Activated T-helper 1 cell treated with Interleukin-2 at 50 U/mL for 16 hours (primary cell): ENCODE data around the gene NRXN3.
"Not testable (repeated sequence)": the region's sequence is repeated elsewhere in the genome, so short reads cannot be mapped to it uniquely, and the experiment has no call there.

ENCODE experiments used
- DNase-seq: peaks from one replicate; pipeline ENCODE4 v3.0.0-alpha.2; 2020; ENCODE audit warnings: low read depth

The NRXN3 gene

DNA sequence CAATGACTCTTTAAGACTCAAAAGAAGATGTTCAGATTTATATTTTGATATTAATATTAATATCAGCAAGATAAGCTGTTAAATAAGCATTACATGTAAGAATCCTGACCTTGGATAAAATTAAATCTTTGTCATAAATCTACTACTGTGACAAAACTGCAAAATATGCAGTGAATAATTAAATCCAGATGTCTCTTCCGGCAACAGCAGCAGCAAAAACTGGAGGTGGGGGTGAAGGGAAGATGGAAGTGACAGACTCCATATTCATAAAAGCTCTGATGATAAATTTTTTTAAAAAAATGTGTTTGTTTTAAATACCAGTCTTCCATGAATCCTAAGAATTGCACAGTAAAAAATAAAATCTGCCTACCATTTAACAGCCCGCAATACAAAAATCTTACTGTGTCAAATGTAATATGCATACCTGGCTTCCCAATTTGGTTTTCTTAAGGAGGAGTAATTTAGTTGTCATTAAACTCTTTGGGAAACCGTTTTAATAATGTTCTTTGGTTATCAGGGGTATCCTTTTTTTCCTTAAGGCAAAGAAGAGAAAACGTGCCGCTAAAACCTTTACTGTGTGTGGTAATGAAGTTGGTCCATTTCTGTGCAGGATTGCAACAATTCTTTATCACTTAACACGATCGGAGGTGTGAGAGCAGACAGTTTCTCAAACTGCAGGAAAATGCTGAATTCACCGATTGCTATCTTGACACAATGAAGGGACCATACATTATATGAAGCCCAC, 1562.9 kb downstream of the NRXN3 start:
- DNase-seq: no peak

GRCh38 chr14:79734151-79734550, 1564.0 kb downstream of the NRXN3 start:
- no peak for DNase-seq

DNA sequence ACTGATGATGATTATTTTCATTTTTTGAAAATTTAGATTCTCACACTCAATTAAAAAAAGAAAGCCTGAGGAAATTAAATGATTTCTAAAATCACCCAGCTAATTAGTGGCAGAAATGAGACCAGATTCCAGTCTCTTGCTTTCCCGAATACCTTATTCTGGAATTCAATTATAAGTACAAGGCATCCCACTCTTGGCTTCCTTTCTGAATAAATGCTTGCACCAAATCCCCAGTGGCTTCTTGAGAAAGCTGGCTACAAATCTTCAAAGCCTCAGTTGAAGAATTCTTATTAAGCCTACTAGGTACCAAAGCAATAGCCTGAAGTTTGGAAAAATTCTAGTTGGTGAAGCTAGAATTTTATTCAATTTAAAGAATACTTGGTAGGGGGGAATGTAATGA, 1564.5 kb downstream of the NRXN3 start:
- DNase-seq: no peak

DNA sequence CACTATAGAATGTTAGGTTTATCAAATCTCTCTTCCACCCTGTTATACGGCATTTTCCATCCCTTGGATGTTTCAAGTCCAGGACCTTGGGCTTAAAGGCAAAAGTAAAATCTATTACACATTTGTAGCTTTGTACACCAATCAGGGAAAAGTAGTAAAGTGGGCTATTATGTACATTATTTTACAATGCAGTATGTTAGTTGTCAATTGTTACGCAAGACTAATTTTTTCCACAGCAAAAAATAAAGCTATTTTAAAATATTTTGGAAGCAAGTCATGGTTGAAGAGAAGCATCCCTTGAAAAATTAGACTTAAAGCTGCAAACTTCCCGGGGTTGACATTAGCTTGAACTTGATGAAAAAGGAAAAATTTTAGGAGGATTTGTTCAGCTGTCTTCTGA, 1564.9 kb downstream of the NRXN3 start:
- DNase-seq: no peak

DNA sequence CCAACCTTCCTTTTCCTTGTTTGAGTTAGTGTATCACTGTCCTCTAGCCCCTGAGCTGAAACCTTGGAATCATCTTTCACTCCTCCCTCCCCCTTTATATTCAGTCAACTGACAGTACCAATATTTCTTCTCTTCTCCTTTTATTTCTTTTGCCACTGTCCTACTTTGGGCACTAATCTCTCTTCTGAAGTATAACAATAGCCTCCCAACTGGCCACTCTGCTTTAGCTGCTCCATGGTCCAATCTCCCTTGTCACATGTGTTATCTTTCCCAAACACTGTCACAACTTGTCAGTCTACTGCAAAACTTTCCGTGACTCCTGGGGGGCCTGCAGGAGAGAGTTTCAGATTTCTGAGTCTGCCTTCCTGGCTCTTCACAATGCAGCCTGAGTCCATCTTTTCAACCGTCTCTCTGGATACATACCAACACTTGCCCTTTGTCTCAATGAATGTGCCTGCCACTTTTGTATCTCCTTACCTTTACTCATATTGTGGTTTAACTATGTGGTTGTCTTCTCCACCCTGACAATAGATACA, 1570.0 kb downstream of the NRXN3 start:
- DNase-seq: no peak

DNA sequence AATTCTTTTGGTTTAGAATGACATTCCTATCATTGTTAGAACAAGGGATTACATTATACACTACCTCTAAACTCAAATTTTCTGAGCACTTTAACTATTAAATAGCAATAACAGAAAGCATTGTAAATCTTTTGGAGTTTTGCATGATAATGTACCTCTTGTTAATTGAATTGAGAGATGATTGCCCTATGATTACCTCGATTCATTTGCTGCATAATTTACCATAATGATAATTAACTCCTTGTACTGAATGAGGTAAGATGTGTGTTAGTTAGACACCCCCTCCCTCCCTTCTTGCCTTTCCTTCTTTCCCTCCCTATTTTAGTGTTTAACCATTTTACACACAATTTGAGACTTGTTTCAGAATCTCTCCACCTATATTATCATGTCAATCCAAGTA, 1572.0 kb downstream of the NRXN3 start:
- DNase-seq: no peak

GRCh38 chr14:79745046-79745445, 1574.9 kb downstream of the NRXN3 start:
- DNase-seq: no peak

GRCh38 chr14:79749065-79749464, 1578.9 kb downstream of the NRXN3 start:
- no peak for DNase-seq

DNA sequence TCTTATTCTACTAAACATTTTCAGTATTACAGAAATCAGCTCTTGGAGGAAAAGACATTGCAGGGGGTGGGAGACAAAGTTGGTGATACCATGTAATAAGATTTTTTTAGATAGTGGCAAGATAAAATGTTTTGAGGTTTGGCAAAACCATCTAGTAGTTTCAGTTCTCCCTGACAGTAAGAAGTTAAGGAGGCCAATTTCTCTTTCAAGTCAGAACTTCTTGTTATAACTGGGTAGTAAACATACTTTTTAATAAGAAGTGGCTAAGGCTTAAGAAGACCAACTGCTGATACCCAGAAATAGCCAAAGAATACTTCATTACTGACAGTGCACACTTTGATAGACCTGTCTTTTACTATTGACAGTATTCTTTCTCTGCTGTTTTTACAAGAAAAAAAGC, 1588.8 kb downstream of the NRXN3 start:
- DNase-seq: no peak

GRCh38 chr14:79764323-79764722, 1594.2 kb downstream of the NRXN3 start:
- DNase-seq: no peak

GRCh38 chr14:79766511-79766910, 1596.3 kb downstream of the NRXN3 start:
- DNase-seq: no peak

GRCh38 chr14:79767251-79767650, 1597.1 kb downstream of the NRXN3 start:
- DNase-seq: no peak

DNA sequence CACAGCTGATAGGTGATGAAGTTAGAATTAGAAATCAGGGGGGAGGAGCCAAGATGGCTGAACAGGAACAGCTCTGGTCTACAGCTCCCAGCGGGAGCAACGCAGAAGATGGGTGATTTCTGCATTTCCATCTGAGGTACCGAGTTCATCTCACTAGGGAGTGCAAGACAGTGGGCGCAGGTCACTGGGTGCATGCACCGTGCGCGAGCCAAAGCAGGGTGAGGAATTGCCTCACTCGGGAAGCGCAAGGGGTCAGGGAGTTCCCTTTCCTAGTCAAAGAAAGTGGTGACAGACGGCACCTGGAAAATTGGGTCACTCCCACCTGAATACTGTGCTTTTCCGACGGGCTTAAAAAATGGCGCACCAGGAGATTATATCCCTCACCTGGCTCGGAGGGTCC, 1597.5 kb downstream of the NRXN3 start:
- not testable (repeated sequence) for DNase-seq

DNA sequence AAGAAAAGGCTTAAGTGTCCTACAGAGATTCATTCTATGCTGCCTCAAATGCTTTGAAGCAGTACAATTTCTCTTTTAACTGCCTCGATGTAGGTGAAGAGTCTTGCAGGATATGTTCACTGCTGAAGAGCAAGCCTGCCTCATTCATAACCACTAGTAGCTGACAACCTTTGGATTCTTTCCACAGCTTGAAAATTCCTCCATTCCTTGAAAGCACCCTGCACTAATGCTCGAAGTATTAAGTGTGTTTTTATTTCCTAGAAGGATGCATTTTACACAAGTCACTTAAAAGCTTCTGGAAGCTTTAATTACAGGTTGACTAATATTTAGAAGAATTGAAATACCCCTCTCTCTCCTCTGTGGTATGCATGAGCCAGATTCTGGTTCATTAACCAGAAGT, 1611.7 kb downstream of the NRXN3 start:
- no peak for DNase-seq

- DNase-seq: no peak
Observed at GRCh38 chr14:79783041-79783440, 1612.9 kb downstream of the NRXN3 start.

DNA sequence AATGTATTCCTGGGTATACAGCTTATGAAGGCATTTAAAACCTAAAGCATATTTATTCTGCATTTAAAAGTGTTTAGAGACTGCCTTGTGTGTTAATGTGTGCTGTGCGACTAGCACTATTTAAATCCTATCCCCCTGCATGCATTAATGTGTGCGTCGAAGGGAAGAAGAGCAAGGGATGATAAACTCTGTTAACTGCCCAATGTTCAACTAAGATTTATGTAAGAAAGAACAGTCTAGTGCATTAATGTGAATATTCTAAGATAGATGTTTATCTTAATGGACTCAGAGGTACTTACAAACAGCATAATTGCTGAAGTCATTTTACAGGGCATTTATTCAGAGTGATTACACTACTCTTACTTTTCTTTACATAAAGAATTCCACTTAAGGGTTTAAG, 1616.3 kb downstream of the NRXN3 start:
- DNase-seq: no peak

- no peak for DNase-seq
Observed at GRCh38 chr14:79788346-79788745, 1618.2 kb downstream of the NRXN3 start.

DNA sequence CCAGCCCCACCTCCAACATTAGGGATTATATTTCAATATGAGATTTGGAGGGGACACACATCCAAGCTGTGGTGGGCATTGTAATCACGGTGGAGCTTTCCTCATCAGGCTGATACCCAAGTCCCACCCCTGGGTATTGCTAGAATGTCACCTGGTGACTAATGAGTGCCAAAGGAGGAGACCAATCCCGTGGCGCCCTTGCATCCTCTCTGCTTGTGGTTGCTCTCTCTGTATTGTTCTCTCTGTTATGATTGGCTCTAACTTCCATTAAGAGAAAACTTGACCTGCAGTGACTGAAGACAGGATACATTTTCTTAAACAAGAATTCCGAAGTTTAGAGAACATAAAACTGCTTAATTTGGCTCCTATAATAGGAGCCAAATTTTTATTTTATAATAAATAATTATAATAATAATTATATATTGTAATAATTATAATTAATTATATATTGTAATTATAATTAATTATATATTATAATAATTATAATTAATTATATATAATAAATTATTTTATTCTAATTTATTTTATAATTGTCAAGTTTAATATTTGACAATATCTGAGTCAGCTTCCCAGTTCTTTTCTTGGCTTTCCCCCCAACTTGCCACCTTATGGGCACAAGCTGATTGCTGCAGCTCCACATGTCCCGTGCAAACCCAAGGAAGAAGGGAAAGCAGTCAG, 1621.0 kb downstream of the NRXN3 start:
- no peak for DNase-seq

- DNase-seq: no peak
Observed at GRCh38 chr14:79802093-79802492, 1631.9 kb downstream of the NRXN3 start.

GRCh38 chr14:79805636-79806035, 1635.5 kb downstream of the NRXN3 start:
- DNase-seq: no peak

- DNase-seq: no peak
Observed at GRCh38 chr14:79809849-79810612, 1639.9 kb downstream of the NRXN3 start.

GRCh38 chr14:79820866-79821535, 1650.8 kb downstream of the NRXN3 start:
- no peak for DNase-seq
